HepG2 (cell line): ENCODE measurements around the gene XPR1. TPM values are rescaled to one million over a fixed set of nuclear protein-coding genes. Genes with fewer than 3 reads are reported as not detected.

Experiments used
- CSRNP2 ChIP-seq: sonication (generic); formaldehyde crosslinking; conservative IDR thresholded peaks from 2 replicates; pipeline ENCODE4 v1.8.0; 2022; ENCODE audit warnings: low read depth, missing genetic modification reagents
- FOXA3 ChIP-seq: IDR thresholded peaks from 2 replicates; pipeline ENCODE4 v1.6.1; 2016; ENCODE audit warnings: missing genetic modification reagents, missing compliant biosample characterization
- GABPB1 ChIP-seq: IDR thresholded peaks from 2 replicates; pipeline ENCODE4 v1.6.1; 2016; ENCODE audit warnings: mild to moderate bottlenecking, missing genetic modification reagents, moderate library complexity, missing compliant biosample characterization
- KAT7 ChIP-seq: IDR thresholded peaks from 2 replicates; pipeline ENCODE4 v1.6.1; 2018; ENCODE audit warnings: borderline replicate concordance, missing compliant biosample characterization
- KDM5B ChIP-seq: sonication (generic); formaldehyde crosslinking; IDR thresholded peaks from 2 replicates; pipeline ENCODE4 v1.4.0; 2020; ENCODE audit warnings: missing genetic modification reagents, mild to moderate bottlenecking, borderline replicate concordance
- KLF15 ChIP-seq: sonication (generic); formaldehyde crosslinking; IDR thresholded peaks from 2 replicates; pipeline ENCODE4 v1.8.1; 2023; ENCODE audit warnings: borderline replicate concordance, mild to moderate bottlenecking, inconsistent platforms, missing genetic modification reagents, mixed read lengths
- MEIS1 ChIP-seq: sonication (generic); formaldehyde crosslinking; IDR thresholded peaks from 2 replicates; pipeline ENCODE4 v1.9.0; 2021; ENCODE audit warnings: mild to moderate bottlenecking, missing genetic modification reagents, moderate library complexity, borderline replicate concordance
- RNF2 ChIP-seq: fragments of 450-650 bp; conservative IDR thresholded peaks from 2 replicates; pipeline ENCODE4 v1.6.1; 2016; ENCODE audit warnings: low read depth
- ZNF275 ChIP-seq: sonication (generic); formaldehyde crosslinking; IDR thresholded peaks from 2 replicates; pipeline ENCODE4 v1.8.0; 2022; ENCODE audit warnings: missing genetic modification reagents, mild to moderate bottlenecking, inconsistent platforms, borderline replicate concordance
- ZNF609 ChIP-seq: sonication (generic); formaldehyde crosslinking; IDR thresholded peaks from 2 replicates; pipeline ENCODE4 v1.4.0; 2020; ENCODE audit warnings: mild to moderate bottlenecking, missing genetic modification reagents, borderline replicate concordance
- ZNF614 ChIP-seq: IDR thresholded peaks from 2 replicates; pipeline ENCODE4 v1.6.1; 2018; ENCODE audit warnings: missing biosample characterization, missing genetic modification reagents, inconsistent platforms, borderline replicate concordance
- ZSCAN9 ChIP-seq: IDR thresholded peaks from 2 replicates; pipeline ENCODE4 v1.6.1; 2016; ENCODE audit warnings: borderline replicate concordance
- polyA plus RNA-seq, 8 experiments: library from polyadenylated mRNA; depleted of rRNA in 3 of 8; stranded (reverse) in 7 of 8; unstranded in 1 of 8; fragments of >200 nt; fragmentation: Illumina TruSeq in 4 of 8; extraction: Trizol in 4 of 8; gene quantifications; 2 replicates each; pipeline versions ENCODE4 v1.2.1 to v1.2.3, GENCODE V29; 2011 to 2016; ENCODE audit warnings: low read depth in 4 of 8, missing spikeins in 1 of 8, mixed read lengths in 1 of 8; ENCODE audit not compliant: insufficient read depth in 1 of 8
- total RNA-seq, 5 experiments: library from RNA; depleted of rRNA; stranded (reverse); fragments of >200 nt; fragmentation: Illumina TruSeq; extraction: Trizol; gene quantifications; 2 replicates each; pipeline ENCODE4 v1.2.3, GENCODE V29; 2016; ENCODE audit warnings: low read depth in 1 of 5
- TF ChIP-seq, protein P1 (sequence below), 2 experiments: IDR thresholded peaks; 2 replicates each; pipeline ENCODE4 v1.6.1; 2011 to 2012; ENCODE audit warnings: low read length in 2 of 2, borderline replicate concordance in 1 of 2, low read depth in 1 of 2, mild to moderate bottlenecking in 1 of 2, moderate library complexity in 1 of 2
- TF ChIP-seq, protein P2 (sequence below): sonication (generic); formaldehyde crosslinking; IDR thresholded peaks from 2 replicates; pipeline ENCODE4 v1.8.1; 2022; ENCODE audit warnings: mild to moderate bottlenecking, missing genetic modification reagents

Gene XPR1
- total and polyA plus RNA-seq, 2 of the 13 experiments (the other 11 are each of a cell fraction or from before 2014, with no cell fraction given), result 22.3 to 23.6 TPM

- TF ChIP-seq MEIS1 (CRISPR knock-in tag) (no peak), ZNF614 (CRISPR knock-in tag) (no peak), KLF15 (no peak), RNF2 (no peak), CSRNP2 (no peak), KDM5B (CRISPR knock-in tag) (no peak), ZNF275 (CRISPR knock-in tag) (no peak), KAT7 (CRISPR knock-in tag) (no peak), GABPB1 (CRISPR knock-in tag) (peak; percentile 24; the same call in 1 of the 2 replicates), ZNF609 (no peak), FOXA3 (CRISPR knock-in tag) (peak; percentile 64), ZSCAN9 (no peak)
- TF ChIP-seq, protein P1, sequence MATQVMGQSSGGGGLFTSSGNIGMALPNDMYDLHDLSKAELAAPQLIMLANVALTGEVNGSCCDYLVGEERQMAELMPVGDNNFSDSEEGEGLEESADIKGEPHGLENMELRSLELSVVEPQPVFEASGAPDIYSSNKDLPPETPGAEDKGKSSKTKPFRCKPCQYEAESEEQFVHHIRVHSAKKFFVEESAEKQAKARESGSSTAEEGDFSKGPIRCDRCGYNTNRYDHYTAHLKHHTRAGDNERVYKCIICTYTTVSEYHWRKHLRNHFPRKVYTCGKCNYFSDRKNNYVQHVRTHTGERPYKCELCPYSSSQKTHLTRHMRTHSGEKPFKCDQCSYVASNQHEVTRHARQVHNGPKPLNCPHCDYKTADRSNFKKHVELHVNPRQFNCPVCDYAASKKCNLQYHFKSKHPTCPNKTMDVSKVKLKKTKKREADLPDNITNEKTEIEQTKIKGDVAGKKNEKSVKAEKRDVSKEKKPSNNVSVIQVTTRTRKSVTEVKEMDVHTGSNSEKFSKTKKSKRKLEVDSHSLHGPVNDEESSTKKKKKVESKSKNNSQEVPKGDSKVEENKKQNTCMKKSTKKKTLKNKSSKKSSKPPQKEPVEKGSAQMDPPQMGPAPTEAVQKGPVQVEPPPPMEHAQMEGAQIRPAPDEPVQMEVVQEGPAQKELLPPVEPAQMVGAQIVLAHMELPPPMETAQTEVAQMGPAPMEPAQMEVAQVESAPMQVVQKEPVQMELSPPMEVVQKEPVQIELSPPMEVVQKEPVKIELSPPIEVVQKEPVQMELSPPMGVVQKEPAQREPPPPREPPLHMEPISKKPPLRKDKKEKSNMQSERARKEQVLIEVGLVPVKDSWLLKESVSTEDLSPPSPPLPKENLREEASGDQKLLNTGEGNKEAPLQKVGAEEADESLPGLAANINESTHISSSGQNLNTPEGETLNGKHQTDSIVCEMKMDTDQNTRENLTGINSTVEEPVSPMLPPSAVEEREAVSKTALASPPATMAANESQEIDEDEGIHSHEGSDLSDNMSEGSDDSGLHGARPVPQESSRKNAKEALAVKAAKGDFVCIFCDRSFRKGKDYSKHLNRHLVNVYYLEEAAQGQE (IDR thresholded peaks at IDR 0.05; ENCODE audit: borderline replicate concordance in 1 of 2, low read depth in 1 of 2, low read length in 2 of 2), result no peak
- TF ChIP-seq, protein P2, sequence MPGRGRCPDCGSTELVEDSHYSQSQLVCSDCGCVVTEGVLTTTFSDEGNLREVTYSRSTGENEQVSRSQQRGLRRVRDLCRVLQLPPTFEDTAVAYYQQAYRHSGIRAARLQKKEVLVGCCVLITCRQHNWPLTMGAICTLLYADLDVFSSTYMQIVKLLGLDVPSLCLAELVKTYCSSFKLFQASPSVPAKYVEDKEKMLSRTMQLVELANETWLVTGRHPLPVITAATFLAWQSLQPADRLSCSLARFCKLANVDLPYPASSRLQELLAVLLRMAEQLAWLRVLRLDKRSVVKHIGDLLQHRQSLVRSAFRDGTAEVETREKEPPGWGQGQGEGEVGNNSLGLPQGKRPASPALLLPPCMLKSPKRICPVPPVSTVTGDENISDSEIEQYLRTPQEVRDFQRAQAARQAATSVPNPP, result no peak
Observed at GRCh38 chr1:180929389-180929788, 297.6 kb downstream of the XPR1 start (continued).
